GM12878 (cell line): ENCODE results near the gene NPB. TPM values are rescaled to one million over a fixed set of nuclear protein-coding genes. Genes with fewer than 3 reads are reported as not detected.

Source experiments
- BHLHE40 ChIP-seq, 2 experiments: fragments of 450-650 bp in 1 of 2; IDR thresholded peaks; 2 replicates each; pipeline ENCODE4 v1.6.1; 2011 to 2017; ENCODE audit warnings: low read depth in 2 of 2, borderline replicate concordance in 1 of 2, improper control_type of control experiment in 1 of 2, low read length in 1 of 2, mild to moderate bottlenecking in 1 of 2
- CHD1 ChIP-seq: IDR thresholded peaks from 2 replicates; pipeline ENCODE4 v1.6.1; 2012; ENCODE audit warnings: low read depth, low read length, improper control_type of control experiment
- ETV6 ChIP-seq, 2 experiments: fragments of 450-650 bp in 1 of 2; IDR thresholded peaks in 1 of 2; conservative IDR thresholded peaks in 1 of 2; 2 replicates each; pipeline ENCODE4 v1.6.1; 2014; ENCODE audit warnings: antibody characterized with exemption in 1 of 2, borderline replicate concordance in 1 of 2, low read depth in 1 of 2, mild to moderate bottlenecking in 1 of 2, moderate library complexity in 1 of 2
- HCFC1 ChIP-seq: fragments of 150-350 bp; IDR thresholded peaks from 2 replicates; pipeline ENCODE4 v1.6.1; 2014; ENCODE audit warnings: low read length
- MXI1 ChIP-seq: fragments of 150-350 bp; IDR thresholded peaks from 2 replicates; pipeline ENCODE4 v1.6.1; 2011; ENCODE audit warnings: low read depth, mild to moderate bottlenecking, inconsistent platforms, low read length, improper control_type of control experiment
- NBN ChIP-seq: fragments of 450-650 bp; IDR thresholded peaks from 2 replicates; pipeline ENCODE4 v1.6.1; 2016
- NR2C2 ChIP-seq: IDR thresholded peaks from 2 replicates; pipeline ENCODE4 v1.6.1; 2011; ENCODE audit warnings: borderline replicate concordance, low read depth; ENCODE audit not compliant: control insufficient read depth, insufficient read length
- NRF1 ChIP-seq: conservative IDR thresholded peaks from 2 replicates; pipeline ENCODE4 v1.6.1; 2011; ENCODE audit warnings: mild to moderate bottlenecking, low read depth, low read length, improper control_type of control experiment
- POLR2A ChIP-seq: IDR thresholded peaks from 2 replicates; pipeline ENCODE4 v1.6.1; 2011; ENCODE audit warnings: low read depth, mild to moderate bottlenecking, low read length
- RBBP5 ChIP-seq: fragments of 200-600 bp; sonication (generic); conservative IDR thresholded peaks from 2 replicates; pipeline ENCODE4 v1.6.1; 2016
- RCOR1 ChIP-seq: conservative IDR thresholded peaks from 2 replicates; pipeline ENCODE4 v1.6.1; 2012; ENCODE audit warnings: low read depth, low read length, improper control_type of control experiment
- RFX5 ChIP-seq: IDR thresholded peaks from 2 replicates; pipeline ENCODE4 v1.6.1; 2011; ENCODE audit warnings: low read depth, low read length, improper control_type of control experiment
- SPI1 ChIP-seq: IDR thresholded peaks from 2 replicates; pipeline ENCODE4 v1.6.1; 2011; ENCODE audit warnings: low read depth, mild to moderate bottlenecking, low read length, moderate library complexity, borderline replicate concordance; ENCODE audit not compliant: insufficient read depth
- SREBF1 ChIP-seq: IDR thresholded peaks from 2 replicates; pipeline ENCODE4 v1.6.1; 2012; ENCODE audit warnings: mild to moderate bottlenecking, low read length
- TCF3 ChIP-seq: IDR thresholded peaks from 2 replicates; pipeline ENCODE4 v1.6.1; 2012; ENCODE audit warnings: low read depth, mild to moderate bottlenecking, low read length, borderline replicate concordance; ENCODE audit not compliant: insufficient read depth
- ZNF217 ChIP-seq: fragments of 450-650 bp; IDR thresholded peaks from 2 replicates; pipeline ENCODE4 v1.6.1; 2017; ENCODE audit warnings: antibody characterized with exemption, mild to moderate bottlenecking
- ZZZ3 ChIP-seq: IDR thresholded peaks from 2 replicates; pipeline ENCODE4 v1.6.1; 2011; ENCODE audit warnings: low read depth; ENCODE audit not compliant: control insufficient read depth, insufficient read length
- polyA plus RNA-seq, 11 experiments: library from polyadenylated mRNA; depleted of rRNA in 4 of 11; unstranded in 6 of 11; stranded (reverse) in 5 of 11; fragments of >200 nt; fragmentation: Nextera tagmentation in 4 of 11; fragmentation: Illumina TruSeq in 1 of 11; extraction: Ambion mirVana in 4 of 11; extraction: Trizol in 1 of 11; gene quantifications; 1 replicate in 1 of 11; 2 replicates in 10 of 11; pipeline versions ENCODE4 v1.2.1 to v1.2.3, GENCODE V29; 2011 to 2016; ENCODE audit warnings: inconsistent platforms in 2 of 11, missing spikeins in 2 of 11, low read depth in 1 of 11
- total RNA-seq, 4 experiments: library from RNA; depleted of rRNA in 3 of 4; stranded (reverse); fragments of >200 nt in 3 of 4; fragmentation: Illumina TruSeq in 1 of 4; extraction: Trizol in 1 of 4; gene quantifications; 2 replicates each; pipeline versions ENCODE4 v1.2.1 to v1.2.3, GENCODE V29; 2013 to 2021
- TF ChIP-seq, protein P1 (sequence below): fragments of 450-650 bp; IDR thresholded peaks from 2 replicates; pipeline ENCODE4 v1.6.1; 2016; ENCODE audit warnings: mild to moderate bottlenecking, moderate library complexity, borderline replicate concordance
- TF ChIP-seq, protein P2 (sequence below): fragments of 450-650 bp; IDR thresholded peaks from 2 replicates; pipeline ENCODE4 v1.6.1; 2017; ENCODE audit warnings: mild to moderate bottlenecking
- TF ChIP-seq, protein P3 (sequence below): IDR thresholded peaks from 2 replicates; pipeline ENCODE4 v1.6.1; 2012; ENCODE audit warnings: low read depth, low read length, improper control_type of control experiment

Gene NPB
- total and polyA plus RNA-seq, 10 of the 15 experiments (the other 5 are each of a cell fraction or from before 2014, with no cell fraction given), result 0.03 to 0.40 (median 0.15) TPM; not detected in 2

GRCh38 chr17:81871387-81872230, 30.4 kb upstream of the NPB start (continued):
- TF ChIP-seq RFX5 (no peak), RBBP5 (no peak), ZNF217 (peak; percentile 95), SPI1 (peak; percentile 60), HCFC1 (no peak; the same call in 1 of the 2 replicates), ETV6 (conservative IDR thresholded peaks at IDR 0.05 in 1 of 2, IDR thresholded peaks at IDR 0.05 in 1 of 2; ENCODE audit: borderline replicate concordance in 1 of 2, low read depth in 1 of 2) (no peak), MXI1 (peak; percentile 69), RCOR1 (no peak), POLR2A (peak; percentile 71; the same call in 1 of the 2 replicates), SREBF1 (no peak), NRF1 (peak; percentile 80), NR2C2 (no peak), CHD1 (no peak), ZZZ3 (no peak), NBN (0 out of 2 replicates have a peak, but pooled peaks have one; percentile 54), TCF3 (peak; percentile 70; the same call in 1 of the 2 replicates), BHLHE40 (IDR thresholded peaks at IDR 0.05; ENCODE audit: borderline replicate concordance in 1 of 2, low read depth in 2 of 2, low read length in 1 of 2) (peak; percentile 99 to 100)
- TF ChIP-seq, protein P1, sequence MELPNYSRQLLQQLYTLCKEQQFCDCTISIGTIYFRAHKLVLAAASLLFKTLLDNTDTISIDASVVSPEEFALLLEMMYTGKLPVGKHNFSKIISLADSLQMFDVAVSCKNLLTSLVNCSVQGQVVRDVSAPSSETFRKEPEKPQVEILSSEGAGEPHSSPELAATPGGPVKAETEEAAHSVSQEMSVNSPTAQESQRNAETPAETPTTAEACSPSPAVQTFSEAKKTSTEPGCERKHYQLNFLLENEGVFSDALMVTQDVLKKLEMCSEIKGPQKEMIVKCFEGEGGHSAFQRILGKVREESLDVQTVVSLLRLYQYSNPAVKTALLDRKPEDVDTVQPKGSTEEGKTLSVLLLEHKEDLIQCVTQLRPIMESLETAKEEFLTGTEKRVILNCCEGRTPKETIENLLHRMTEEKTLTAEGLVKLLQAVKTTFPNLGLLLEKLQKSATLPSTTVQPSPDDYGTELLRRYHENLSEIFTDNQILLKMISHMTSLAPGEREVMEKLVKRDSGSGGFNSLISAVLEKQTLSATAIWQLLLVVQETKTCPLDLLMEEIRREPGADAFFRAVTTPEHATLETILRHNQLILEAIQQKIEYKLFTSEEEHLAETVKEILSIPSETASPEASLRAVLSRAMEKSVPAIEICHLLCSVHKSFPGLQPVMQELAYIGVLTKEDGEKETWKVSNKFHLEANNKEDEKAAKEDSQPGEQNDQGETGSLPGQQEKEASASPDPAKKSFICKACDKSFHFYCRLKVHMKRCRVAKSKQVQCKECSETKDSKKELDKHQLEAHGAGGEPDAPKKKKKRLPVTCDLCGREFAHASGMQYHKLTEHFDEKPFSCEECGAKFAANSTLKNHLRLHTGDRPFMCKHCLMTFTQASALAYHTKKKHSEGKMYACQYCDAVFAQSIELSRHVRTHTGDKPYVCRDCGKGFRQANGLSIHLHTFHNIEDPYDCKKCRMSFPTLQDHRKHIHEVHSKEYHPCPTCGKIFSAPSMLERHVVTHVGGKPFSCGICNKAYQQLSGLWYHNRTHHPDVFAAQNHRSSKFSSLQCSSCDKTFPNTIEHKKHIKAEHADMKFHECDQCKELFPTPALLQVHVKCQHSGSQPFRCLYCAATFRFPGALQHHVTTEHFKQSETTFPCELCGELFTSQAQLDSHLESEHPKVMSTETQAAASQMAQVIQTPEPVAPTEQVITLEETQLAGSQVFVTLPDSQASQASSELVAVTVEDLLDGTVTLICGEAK, result no peak
- TF ChIP-seq, protein P2, sequence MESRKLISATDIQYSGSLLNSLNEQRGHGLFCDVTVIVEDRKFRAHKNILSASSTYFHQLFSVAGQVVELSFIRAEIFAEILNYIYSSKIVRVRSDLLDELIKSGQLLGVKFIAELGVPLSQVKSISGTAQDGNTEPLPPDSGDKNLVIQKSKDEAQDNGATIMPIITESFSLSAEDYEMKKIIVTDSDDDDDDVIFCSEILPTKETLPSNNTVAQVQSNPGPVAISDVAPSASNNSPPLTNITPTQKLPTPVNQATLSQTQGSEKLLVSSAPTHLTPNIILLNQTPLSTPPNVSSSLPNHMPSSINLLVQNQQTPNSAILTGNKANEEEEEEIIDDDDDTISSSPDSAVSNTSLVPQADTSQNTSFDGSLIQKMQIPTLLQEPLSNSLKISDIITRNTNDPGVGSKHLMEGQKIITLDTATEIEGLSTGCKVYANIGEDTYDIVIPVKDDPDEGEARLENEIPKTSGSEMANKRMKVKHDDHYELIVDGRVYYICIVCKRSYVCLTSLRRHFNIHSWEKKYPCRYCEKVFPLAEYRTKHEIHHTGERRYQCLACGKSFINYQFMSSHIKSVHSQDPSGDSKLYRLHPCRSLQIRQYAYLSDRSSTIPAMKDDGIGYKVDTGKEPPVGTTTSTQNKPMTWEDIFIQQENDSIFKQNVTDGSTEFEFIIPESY, result no peak
- TF ChIP-seq, protein P3, sequence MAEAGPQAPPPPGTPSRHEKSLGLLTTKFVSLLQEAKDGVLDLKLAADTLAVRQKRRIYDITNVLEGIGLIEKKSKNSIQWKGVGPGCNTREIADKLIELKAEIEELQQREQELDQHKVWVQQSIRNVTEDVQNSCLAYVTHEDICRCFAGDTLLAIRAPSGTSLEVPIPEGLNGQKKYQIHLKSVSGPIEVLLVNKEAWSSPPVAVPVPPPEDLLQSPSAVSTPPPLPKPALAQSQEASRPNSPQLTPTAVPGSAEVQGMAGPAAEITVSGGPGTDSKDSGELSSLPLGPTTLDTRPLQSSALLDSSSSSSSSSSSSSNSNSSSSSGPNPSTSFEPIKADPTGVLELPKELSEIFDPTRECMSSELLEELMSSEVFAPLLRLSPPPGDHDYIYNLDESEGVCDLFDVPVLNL, result peak; percentile 23; the same call in 1 of the 2 replicates
